Testis (tissue), 3 donors: ENCODE measurements around the gene TBX5. TPM values are rescaled to one million over a fixed set of nuclear protein-coding genes. Genes with fewer than 3 reads are reported as not detected.

Experiments used
- DNase-seq: peaks from one replicate; pipeline ENCODE4 v3.0.0-alpha.2; 2019
- H3K27ac ChIP-seq, 2 donors: fragments of 200-600 bp; sonication (generic); one replicate each; pipeline ENCODE4 v1.5.1; 2019
- H3K27me3 ChIP-seq: fragments of 200-600 bp; sonication (generic); one replicate; pipeline ENCODE4 v1.5.1; 2019
- H3K36me3 ChIP-seq: fragments of 200-600 bp; sonication (generic); one replicate; pipeline ENCODE4 v1.5.1; 2017; ENCODE audit warnings: low read depth; ENCODE audit errors: missing control alignments
- H3K4me1 ChIP-seq: fragments of 200-600 bp; sonication (generic); one replicate; pipeline ENCODE4 v1.5.1; 2019
- H3K4me3 ChIP-seq, 2 donors: fragments of 200-600 bp; sonication (generic); one replicate each; pipeline ENCODE4 v1.5.1; 2017 to 2019
- H3K9me3 ChIP-seq: fragments of 200-600 bp; sonication (generic); one replicate; pipeline ENCODE4 v1.5.1; 2017
- POLR2A ChIP-seq: fragments of 450-650 bp; IDR thresholded peaks from one replicate; pipeline ENCODE4 v1.6.1; 2017; ENCODE audit warnings: antibody characterized with exemption, mild to moderate bottlenecking, moderate library complexity
- WGBS, 2 donors: methylation state at CpG; one replicate each; pipeline ENCODE4 v1.1.5; 2018; 5-methylcytosine and 5-hydroxymethylcytosine counted together
- intact Hi-C: fragments of 100-400 bp; cut with DNase I; formaldehyde crosslinking; loops from one replicate; pipeline ENCODE4 v1.15.1; 2023; ENCODE audit warnings: low total_unique reads
- polyA plus RNA-seq: library from polyadenylated mRNA; stranded (reverse); fragments of 350-450 nt; fragmentation: Illumina TruSeq; extraction: RNeasy Lipid Tissue Mini Kit (QIAGEN cat#74804); gene quantifications from one replicate; pipeline ENCODE4 v1.2.3, GENCODE V29; 2014; ENCODE audit warnings: low read depth, low replicate concordance; ENCODE audit not compliant: insufficient read depth
- total RNA-seq, 2 donors: library from RNA; depleted of rRNA; stranded (reverse); fragments of >200 nt; gene quantifications; one replicate each; pipeline ENCODE4 v1.2.3, GENCODE V29; 2016
- TF ChIP-seq, protein P1 (sequence below), 3 experiments: fragments of 450-650 bp in 2 of 3; fragments of 200-600 bp in 1 of 3; sonication (generic) in 1 of 3; IDR thresholded peaks; one replicate each; pipeline ENCODE4 v1.5.1; 2016 to 2019; ENCODE audit warnings: antibody characterized with exemption in 3 of 3, mild to moderate bottlenecking in 2 of 3, moderate library complexity in 1 of 3

The TBX5 gene
- total and polyA plus RNA-seq, 3 donors from 2014 or later = 0.12 to 0.62 TPM; not detected in 1

DNA sequence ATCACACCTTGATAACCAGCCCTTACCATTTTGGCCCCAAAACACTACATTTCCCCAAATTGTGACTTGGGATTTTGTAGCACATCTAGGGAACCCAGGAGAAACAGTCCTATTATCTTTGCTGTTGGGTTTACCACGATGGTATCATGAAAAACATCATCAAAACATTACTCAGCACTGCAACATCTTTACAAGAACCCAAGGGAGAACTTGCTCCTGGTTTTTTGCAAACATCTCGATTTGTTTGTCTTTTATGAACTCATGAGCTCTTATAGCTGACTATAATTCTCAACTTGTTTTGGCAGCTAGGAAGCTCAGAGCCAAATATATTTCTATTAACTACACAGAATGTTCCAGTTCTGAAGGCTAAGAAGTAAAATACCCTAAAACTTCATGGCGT, 65.7 kb downstream of the TBX5 start:
- no peak for DNase-seq
- H3K4me3 ChIP-seq = no peak overlapping the region
- H3K27ac ChIP-seq = no peak overlapping the region
- H3K9me3 ChIP-seq = no peaks in the 10 kb centered on the region
- TF ChIP-seq POLR2A = no peak
- TF ChIP-seq, protein P1, sequence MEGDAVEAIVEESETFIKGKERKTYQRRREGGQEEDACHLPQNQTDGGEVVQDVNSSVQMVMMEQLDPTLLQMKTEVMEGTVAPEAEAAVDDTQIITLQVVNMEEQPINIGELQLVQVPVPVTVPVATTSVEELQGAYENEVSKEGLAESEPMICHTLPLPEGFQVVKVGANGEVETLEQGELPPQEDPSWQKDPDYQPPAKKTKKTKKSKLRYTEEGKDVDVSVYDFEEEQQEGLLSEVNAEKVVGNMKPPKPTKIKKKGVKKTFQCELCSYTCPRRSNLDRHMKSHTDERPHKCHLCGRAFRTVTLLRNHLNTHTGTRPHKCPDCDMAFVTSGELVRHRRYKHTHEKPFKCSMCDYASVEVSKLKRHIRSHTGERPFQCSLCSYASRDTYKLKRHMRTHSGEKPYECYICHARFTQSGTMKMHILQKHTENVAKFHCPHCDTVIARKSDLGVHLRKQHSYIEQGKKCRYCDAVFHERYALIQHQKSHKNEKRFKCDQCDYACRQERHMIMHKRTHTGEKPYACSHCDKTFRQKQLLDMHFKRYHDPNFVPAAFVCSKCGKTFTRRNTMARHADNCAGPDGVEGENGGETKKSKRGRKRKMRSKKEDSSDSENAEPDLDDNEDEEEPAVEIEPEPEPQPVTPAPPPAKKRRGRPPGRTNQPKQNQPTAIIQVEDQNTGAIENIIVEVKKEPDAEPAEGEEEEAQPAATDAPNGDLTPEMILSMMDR (IDR thresholded peaks at IDR 0.05) = no peak
- no peaks in the 10 kb centered on the region for H3K27me3 ChIP-seq
- intact Hi-C loops = no loop called here
- no peaks in the 10 kb centered on the region for H3K4me1 ChIP-seq
- WGBS, 2 donors = 78 to 84% methylated on average over 3 of the region's 3 CpGs
- H3K36me3 ChIP-seq = no peaks in the 10 kb centered on the region

DNA sequence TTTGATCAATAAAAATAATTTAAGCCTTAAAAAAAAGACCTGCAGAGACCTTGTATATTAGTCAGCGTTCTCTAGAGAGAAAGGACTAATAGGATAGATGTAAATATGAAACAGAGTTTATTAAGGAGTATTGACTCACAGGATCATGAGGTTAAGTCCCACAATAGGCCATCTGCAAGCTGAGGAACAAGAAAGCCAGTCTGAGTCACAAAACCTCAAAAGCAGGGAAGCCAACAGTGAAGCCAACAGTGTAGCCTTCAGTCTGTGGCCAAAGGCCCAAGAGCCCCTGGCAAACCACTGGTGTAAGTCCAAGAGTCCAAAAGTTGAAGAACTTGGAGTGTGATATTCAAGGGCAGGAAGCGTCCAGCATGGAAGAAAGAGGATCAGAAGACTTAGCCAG, 66.3 kb downstream of the TBX5 start:
- Histone ChIP-seq H3K9me3 (no peaks in the 10 kb centered on the region), H3K36me3 (no peaks in the 10 kb centered on the region), H3K27ac (no peak overlapping the region), H3K4me3 (no peak overlapping the region), H3K27me3 (no peaks in the 10 kb centered on the region), H3K4me1 (no peaks in the 10 kb centered on the region)
- WGBS, 2 donors = 69 to 84% methylated on average over 2 of the region's 2 CpGs
- no peak for DNase-seq
- intact Hi-C loops = no loop called here
- TF ChIP-seq, protein P1 (IDR thresholded peaks at IDR 0.05) = no peak
- TF ChIP-seq POLR2A = no peak

- DNase-seq = no peak
- H3K4me1 ChIP-seq = no peaks in the 10 kb centered on the region
- TF ChIP-seq, protein P1 (IDR thresholded peaks at IDR 0.05) = no peak
- no peak for TF ChIP-seq POLR2A
- H3K4me3 ChIP-seq = no peak overlapping the region
- 38 to 41% methylated on average over 5 of the region's 5 CpGs for WGBS, 2 donors
- no peaks in the 10 kb centered on the region for H3K27me3 ChIP-seq
- no peaks in the 10 kb centered on the region for H3K36me3 ChIP-seq
- no peaks in the 10 kb centered on the region for H3K9me3 ChIP-seq
- intact Hi-C loops = no loop called here
- no peak overlapping the region for H3K27ac ChIP-seq
Measured at GRCh38 chr12:114335607-114336006, 70.3 kb downstream of the TBX5 start.

- no peak overlapping the region for H3K27ac ChIP-seq
- no peak overlapping the region for H3K4me3 ChIP-seq
- 77 to 85% methylated on average over 5 of the region's 5 CpGs for WGBS, 2 donors
- no peaks in the 10 kb centered on the region for H3K9me3 ChIP-seq
- no peaks in the 10 kb centered on the region for H3K27me3 ChIP-seq
- DNase-seq = no peak
- intact Hi-C loops = no loop called here
- H3K36me3 ChIP-seq = no peaks in the 10 kb centered on the region
- TF ChIP-seq, protein P1 (IDR thresholded peaks at IDR 0.05) = no peak
- TF ChIP-seq POLR2A = no peak
- H3K4me1 ChIP-seq = no peaks in the 10 kb centered on the region
Measured at GRCh38 chr12:114334395-114334794, 71.5 kb downstream of the TBX5 start.

DNA sequence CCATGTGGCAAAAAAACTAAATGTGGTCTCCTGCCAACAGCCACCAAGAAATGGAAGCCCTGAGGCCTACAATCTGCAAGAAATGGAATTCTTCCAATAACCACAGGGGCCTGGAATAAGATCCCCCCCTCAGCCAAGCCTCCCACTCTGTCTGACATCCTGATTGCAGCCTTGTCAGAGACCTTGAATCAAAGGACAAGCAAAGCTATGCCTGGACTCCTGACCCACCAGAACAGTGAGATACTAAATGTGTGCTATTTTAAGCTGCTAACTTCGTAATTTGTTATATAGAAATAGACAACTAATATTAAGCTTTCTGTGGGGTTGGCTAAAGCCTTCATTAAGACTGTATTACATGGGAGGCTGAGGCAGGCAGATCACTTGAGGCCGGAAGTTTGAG, 77.7 kb downstream of the TBX5 start:
- intact Hi-C loops = no loop called here
- H3K27ac ChIP-seq = no peak overlapping the region
- WGBS, 2 donors = 57 to 73% methylated on average over 2 of the region's 2 CpGs
- no peaks in the 10 kb centered on the region for H3K36me3 ChIP-seq
- H3K27me3 ChIP-seq = no peaks in the 10 kb centered on the region
- H3K4me3 ChIP-seq = no peak overlapping the region
- no peaks in the 10 kb centered on the region for H3K4me1 ChIP-seq
- TF ChIP-seq, protein P1 (IDR thresholded peaks at IDR 0.05) = no peak
- no peak for TF ChIP-seq POLR2A
- H3K9me3 ChIP-seq = no peaks in the 10 kb centered on the region
- no peak for DNase-seq
